SJCRH30 (cell line): ENCODE results near the gene MISP. TPM values are rescaled to one million over a fixed set of nuclear protein-coding genes. Genes with fewer than 3 reads are reported as not detected.

Experiments
- DNase-seq, 2 experiments: peaks; one replicate each; pipeline ENCODE4 v3.0.0-alpha.2; 2015 to 2020
- H3K27ac ChIP-seq: fragments of 250-450 bp; sonication (Bioruptor Pico); 2 replicates; pipeline ENCODE4 v1.5.1; 2020; ENCODE audit warnings: mild to moderate bottlenecking, moderate library complexity
- H3K27me3 ChIP-seq: fragments of 250-450 bp; sonication (Bioruptor Pico); 2 replicates; pipeline ENCODE4 v1.5.1; 2020; ENCODE audit warnings: mild to moderate bottlenecking, moderate library complexity
- H3K36me3 ChIP-seq: fragments of 250-450 bp; sonication (Bioruptor Pico); 2 replicates; pipeline ENCODE4 v1.5.1; 2020; ENCODE audit warnings: mild to moderate bottlenecking, moderate library complexity
- H3K4me1 ChIP-seq: fragments of 250-450 bp; sonication (Bioruptor Pico); 2 replicates; pipeline ENCODE4 v1.5.1; 2020; ENCODE audit warnings: mild to moderate bottlenecking, moderate library complexity
- H3K4me3 ChIP-seq: fragments of 250-450 bp; sonication (Bioruptor Pico); 2 replicates; pipeline ENCODE4 v1.5.1; 2020; ENCODE audit warnings: mild to moderate bottlenecking, moderate library complexity
- H3K9me3 ChIP-seq: fragments of 250-450 bp; sonication (Bioruptor Pico); replicated peaks from 2 replicates; pipeline ENCODE4 v1.5.1; 2020; ENCODE audit warnings: mild to moderate bottlenecking, moderate library complexity
- total RNA-seq: library from RNA; depleted of rRNA; stranded (reverse); fragments of >200 nt; shearing (Covaris generic); gene quantifications from 2 replicates; pipeline ENCODE4 v1.2.3, GENCODE V29; 2014

Gene MISP
- total RNA-seq, 1 experiment from 2014 or later, result 0.18 TPM

GRCh38 chr19:789701-790060 lies 38.8 kb downstream of the MISP start:
- peaks cover 18% of the 10 kb centered on the region; the same call in 1 of the 2 replicates for H3K4me1 ChIP-seq
- H3K27me3 ChIP-seq, result no peaks in the 10 kb centered on the region
- peak in 1 of 2 experiments; percentile 34 for DNase-seq
- peak overlapping the region; percentile 59 for H3K27ac ChIP-seq
- peak overlapping the region; percentile 46 for H3K4me3 ChIP-seq
- H3K9me3 ChIP-seq, result no peaks in the 10 kb centered on the region
- H3K36me3 ChIP-seq, result no peaks in the 10 kb centered on the region

- H3K4me1 ChIP-seq, result peaks cover 18% of the 10 kb centered on the region; the same call in 1 of the 2 replicates
- H3K4me3 ChIP-seq, result no peak overlapping the region
- H3K27ac ChIP-seq, result no peak overlapping the region
Measured at GRCh38 chr19:791007-791566, 40.2 kb downstream of the MISP start.

GRCh38 chr19:791567-792305 lies 40.8 kb downstream of the MISP start:
- DNase-seq, result no peak
- Histone ChIP-seq H3K4me3 (no peak overlapping the region), H3K27me3 (no peaks in the 10 kb centered on the region), H3K9me3 (no peaks in the 10 kb centered on the region), H3K36me3 (no peaks in the 10 kb centered on the region), H3K27ac (no peak overlapping the region), H3K4me1 (peaks cover 18% of the 10 kb centered on the region; the same call in 1 of the 2 replicates)

More at GRCh38 chr19:791007-791566, 40.2 kb downstream of the MISP start:
- Histone ChIP-seq H3K9me3 (no peaks in the 10 kb centered on the region), H3K36me3 (no peaks in the 10 kb centered on the region), H3K27me3 (no peaks in the 10 kb centered on the region)
- no peak for DNase-seq

- Histone ChIP-seq H3K27ac (no peak overlapping the region), H3K9me3 (no peaks in the 10 kb centered on the region)
- peak in 1 of 2 experiments; percentile 54 for DNase-seq
Measured at GRCh38 chr19:792306-792885, 41.5 kb downstream of the MISP start.

GRCh38 chr19:793806-794205 lies 42.9 kb downstream of the MISP start:
- H3K4me3 ChIP-seq, result no peak overlapping the region
- H3K27me3 ChIP-seq, result no peaks in the 10 kb centered on the region
- H3K9me3 ChIP-seq, result no peaks in the 10 kb centered on the region
- H3K4me1 ChIP-seq, result peaks cover 12% of the 10 kb centered on the region; the same call in 1 of the 2 replicates
- DNase-seq, result no peak
- no peak overlapping the region for H3K27ac ChIP-seq
- peaks cover 9% of the 10 kb centered on the region for H3K36me3 ChIP-seq

More at GRCh38 chr19:792306-792885, 41.5 kb downstream of the MISP start:
- Histone ChIP-seq H3K36me3 (no peaks in the 10 kb centered on the region), H3K4me1 (peaks cover 18% of the 10 kb centered on the region; the same call in 1 of the 2 replicates), H3K27me3 (no peaks in the 10 kb centered on the region), H3K4me3 (no peak overlapping the region)

GRCh38 chr19:795073-795611 lies 44.2 kb downstream of the MISP start:
- peaks cover 20% of the 10 kb centered on the region for H3K36me3 ChIP-seq
- peaks cover 7% of the 10 kb centered on the region; the same call in 1 of the 2 replicates for H3K4me1 ChIP-seq
- H3K4me3 ChIP-seq, result no peak overlapping the region
- H3K27me3 ChIP-seq, result no peaks in the 10 kb centered on the region
- H3K9me3 ChIP-seq, result no peaks in the 10 kb centered on the region
- no peak for DNase-seq
- H3K27ac ChIP-seq, result no peak overlapping the region

- no peak for DNase-seq
- peaks cover 27% of the 10 kb centered on the region for H3K36me3 ChIP-seq
- H3K27me3 ChIP-seq, result no peaks in the 10 kb centered on the region
- no peaks in the 10 kb centered on the region for H3K9me3 ChIP-seq
- no peak overlapping the region for H3K27ac ChIP-seq
- peak overlapping the region; percentile 61 for H3K4me3 ChIP-seq
- peaks cover 7% of the 10 kb centered on the region; the same call in 1 of the 2 replicates for H3K4me1 ChIP-seq
Measured at GRCh38 chr19:795691-796581, 45.0 kb downstream of the MISP start.

GRCh38 chr19:796692-797527 lies 46.0 kb downstream of the MISP start, which contains the start of gene PTBP1:
TSS of gene PTBP1 (plus strand) at chr19:797452. CDS start at chr19:797498, 46 bp downstream.
- Histone ChIP-seq H3K9me3 (no peaks in the 10 kb centered on the region), H3K4me1 (peaks cover 7% of the 10 kb centered on the region; the same call in 1 of the 2 replicates), H3K36me3 (peaks cover 36% of the 10 kb centered on the region), H3K27me3 (no peaks in the 10 kb centered on the region), H3K4me3 (peak within 1 kb of the TSS; percentile 99), H3K27ac (peak within 1 kb of the TSS; percentile 77)
- DNase-seq, result peak; percentile 100

- Histone ChIP-seq H3K27me3 (no peaks in the 10 kb centered on the region), H3K9me3 (no peaks in the 10 kb centered on the region), H3K4me3 (peak overlapping the region; percentile 99), H3K36me3 (peaks cover 45% of the 10 kb centered on the region), H3K27ac (peak overlapping the region; percentile 77), H3K4me1 (peaks cover 3% of the 10 kb centered on the region; the same call in 1 of the 2 replicates)
- peak; percentile 84 to 87 for DNase-seq
Measured at GRCh38 chr19:797528-798414, 46.9 kb downstream of the MISP start.

GRCh38 chr19:798415-799075 lies 47.6 kb downstream of the MISP start:
- no peaks in the 10 kb centered on the region for H3K27me3 ChIP-seq
- peak overlapping the region; percentile 99 for H3K4me3 ChIP-seq
- H3K4me1 ChIP-seq, result peaks cover 3% of the 10 kb centered on the region; the same call in 1 of the 2 replicates
- H3K27ac ChIP-seq, result peak overlapping the region; percentile 77
- H3K9me3 ChIP-seq, result no peaks in the 10 kb centered on the region
- peaks cover 53% of the 10 kb centered on the region for H3K36me3 ChIP-seq
- DNase-seq, result no peak

- H3K27ac ChIP-seq, result peak overlapping the region; percentile 77
- H3K4me1 ChIP-seq, result peaks cover 3% of the 10 kb centered on the region; the same call in 1 of the 2 replicates
- peak in 1 of 2 experiments; percentile 56 for DNase-seq
- H3K9me3 ChIP-seq, result no peaks in the 10 kb centered on the region
- peak overlapping the region; percentile 99 for H3K4me3 ChIP-seq
- no peaks in the 10 kb centered on the region for H3K27me3 ChIP-seq
- H3K36me3 ChIP-seq, result peaks cover 60% of the 10 kb centered on the region
Measured at GRCh38 chr19:799076-799881, 48.4 kb downstream of the MISP start.
